ENCODE results near the gene SLC6A18.

The SLC6A18 gene

GRCh38 chr5:1225081-1225480 is at the start of gene SLC6A18:
Gene SLC6A18, plus strand, starts transcription at chr5:1225381. Its CDS starts 97 bp downstream, at chr5:1225478.
- H3K4me3 ChIP-seq (ENCODE audit: low read depth, low read length) = no peak within 1 kb of the TSS
- H3K36me3 ChIP-seq (ENCODE audit: control insufficient read depth, insufficient read depth, low read length) = no peaks in the 10 kb centered on the region
- H3K4me1 ChIP-seq (ENCODE audit: control insufficient read depth, insufficient read depth, low read length) = no peaks in the 10 kb centered on the region
- no peaks in the 10 kb centered on the region for H3K9me3 ChIP-seq (ENCODE audit: control insufficient read depth, insufficient read depth, low read length)
- H3K9ac ChIP-seq (ENCODE audit: low read depth, low read length) = no peak within 1 kb of the TSS
- H3K27me3 ChIP-seq (ENCODE audit: control insufficient read depth, insufficient read depth, low read length) = no peaks in the 10 kb centered on the region

- no peak overlapping the region for H3K4me3 ChIP-seq (ENCODE audit: low read depth, low read length)
- H3K27me3 ChIP-seq (ENCODE audit: control insufficient read depth, insufficient read depth, low read length) = no peaks in the 10 kb centered on the region
- H3K4me1 ChIP-seq (ENCODE audit: control insufficient read depth, insufficient read depth, low read length) = no peaks in the 10 kb centered on the region
- H3K9me3 ChIP-seq (ENCODE audit: control insufficient read depth, insufficient read depth, low read length) = no peaks in the 10 kb centered on the region
- no peak overlapping the region for H3K9ac ChIP-seq (ENCODE audit: low read depth, low read length)
- H3K36me3 ChIP-seq (ENCODE audit: control insufficient read depth, insufficient read depth, low read length) = no peaks in the 10 kb centered on the region
Measured at GRCh38 chr5:1175801-1176472, 49.2 kb upstream of the SLC6A18 start.

DNA sequence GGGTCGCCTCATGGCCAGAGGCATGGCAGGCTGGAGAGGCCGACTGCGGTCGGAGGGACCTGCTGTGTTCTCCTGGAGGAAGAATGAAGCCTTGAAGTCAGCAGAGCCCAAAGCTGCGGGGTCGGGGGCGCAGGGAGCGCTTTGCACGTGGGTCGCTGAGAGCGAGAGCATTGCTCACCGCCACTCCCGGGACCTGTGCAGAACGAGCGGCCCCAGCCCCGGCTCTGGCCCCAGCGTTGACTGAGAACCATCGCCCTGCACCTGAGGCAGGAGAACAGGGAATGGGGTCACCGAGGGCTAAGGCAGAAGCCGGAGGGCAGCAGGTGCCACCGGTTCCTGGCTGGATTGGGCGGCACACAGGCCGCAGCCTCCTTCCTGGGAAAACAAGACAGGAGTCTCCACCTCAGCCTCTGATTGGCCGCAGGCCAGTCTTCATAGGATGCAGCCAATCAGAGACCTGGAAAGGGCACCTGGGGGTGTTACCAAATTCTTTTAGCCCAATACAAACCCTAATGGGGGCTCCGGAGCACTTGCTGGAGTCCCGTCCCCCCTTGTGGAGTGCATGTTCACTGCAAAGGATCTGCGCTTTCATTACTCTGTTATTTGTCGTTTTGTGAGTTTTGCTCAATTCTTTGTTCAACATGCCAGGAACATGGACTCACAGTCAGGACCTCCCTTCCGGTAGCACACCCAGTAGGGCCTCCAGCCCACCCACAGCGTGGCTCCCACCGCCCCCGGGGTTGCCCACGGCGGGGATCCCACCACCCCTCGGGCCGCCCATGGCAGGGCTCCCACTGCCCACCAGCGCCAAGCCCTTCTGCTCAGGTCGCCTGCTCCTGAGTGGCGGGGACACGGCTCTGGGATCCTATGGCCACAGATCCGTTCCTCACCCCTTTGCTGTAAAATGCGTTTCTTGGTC is 48.4 kb upstream of the SLC6A18 start:
- no peaks in the 10 kb centered on the region for H3K27me3 ChIP-seq (ENCODE audit: control insufficient read depth, insufficient read depth, low read length)
- H3K36me3 ChIP-seq (ENCODE audit: control insufficient read depth, insufficient read depth, low read length) = no peaks in the 10 kb centered on the region
- H3K9ac ChIP-seq (ENCODE audit: low read depth, low read length) = no peak overlapping the region
- no peaks in the 10 kb centered on the region for H3K9me3 ChIP-seq (ENCODE audit: control insufficient read depth, insufficient read depth, low read length)
- H3K4me1 ChIP-seq (ENCODE audit: control insufficient read depth, insufficient read depth, low read length) = no peaks in the 10 kb centered on the region
- no peak overlapping the region for H3K4me3 ChIP-seq (ENCODE audit: low read depth, low read length)

DNA sequence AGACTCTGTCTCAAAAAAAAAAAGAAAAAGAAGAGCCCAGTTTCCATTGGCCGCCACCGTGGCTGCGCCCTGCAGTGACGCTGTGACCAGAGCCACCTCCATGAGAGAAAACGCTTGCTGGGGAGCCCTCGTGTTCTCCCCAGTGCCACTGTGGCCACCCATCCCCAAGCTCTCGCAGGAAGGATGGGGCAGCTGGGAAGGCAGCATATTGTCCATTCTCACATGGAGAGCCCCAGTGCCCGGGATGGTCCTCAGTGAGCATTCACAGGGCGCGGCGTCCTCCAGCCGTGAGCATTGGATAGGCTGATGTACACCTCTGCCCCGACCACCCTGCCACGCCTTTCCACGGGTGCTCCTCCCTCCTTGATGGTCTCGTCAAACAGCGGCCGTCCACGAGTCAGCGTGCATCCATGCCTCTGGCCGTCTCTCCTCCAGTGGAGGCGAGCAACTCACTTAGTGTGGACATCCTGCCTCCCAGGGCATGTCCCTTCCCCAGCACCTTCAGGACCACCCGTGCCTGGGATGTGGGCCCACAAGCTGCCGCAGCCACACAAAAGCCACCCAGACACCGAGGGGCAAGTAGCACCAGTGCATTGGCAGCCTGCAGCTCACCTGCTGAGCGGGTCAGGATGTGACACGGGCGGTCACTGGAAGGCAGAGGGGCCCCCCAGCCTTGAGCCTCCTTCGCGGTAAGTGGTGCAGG is 47.2 kb upstream of the SLC6A18 start:
- Histone ChIP-seq H3K36me3 (ENCODE audit: control insufficient read depth, insufficient read depth, low read length) (no peaks in the 10 kb centered on the region), H3K27me3 (ENCODE audit: control insufficient read depth, insufficient read depth, low read length) (no peaks in the 10 kb centered on the region), H3K4me3 (ENCODE audit: low read depth, low read length) (no peak overlapping the region), H3K9me3 (ENCODE audit: control insufficient read depth, insufficient read depth, low read length) (no peaks in the 10 kb centered on the region), H3K9ac (ENCODE audit: low read depth, low read length) (no peak overlapping the region), H3K4me1 (ENCODE audit: control insufficient read depth, insufficient read depth, low read length) (no peaks in the 10 kb centered on the region)

DNA sequence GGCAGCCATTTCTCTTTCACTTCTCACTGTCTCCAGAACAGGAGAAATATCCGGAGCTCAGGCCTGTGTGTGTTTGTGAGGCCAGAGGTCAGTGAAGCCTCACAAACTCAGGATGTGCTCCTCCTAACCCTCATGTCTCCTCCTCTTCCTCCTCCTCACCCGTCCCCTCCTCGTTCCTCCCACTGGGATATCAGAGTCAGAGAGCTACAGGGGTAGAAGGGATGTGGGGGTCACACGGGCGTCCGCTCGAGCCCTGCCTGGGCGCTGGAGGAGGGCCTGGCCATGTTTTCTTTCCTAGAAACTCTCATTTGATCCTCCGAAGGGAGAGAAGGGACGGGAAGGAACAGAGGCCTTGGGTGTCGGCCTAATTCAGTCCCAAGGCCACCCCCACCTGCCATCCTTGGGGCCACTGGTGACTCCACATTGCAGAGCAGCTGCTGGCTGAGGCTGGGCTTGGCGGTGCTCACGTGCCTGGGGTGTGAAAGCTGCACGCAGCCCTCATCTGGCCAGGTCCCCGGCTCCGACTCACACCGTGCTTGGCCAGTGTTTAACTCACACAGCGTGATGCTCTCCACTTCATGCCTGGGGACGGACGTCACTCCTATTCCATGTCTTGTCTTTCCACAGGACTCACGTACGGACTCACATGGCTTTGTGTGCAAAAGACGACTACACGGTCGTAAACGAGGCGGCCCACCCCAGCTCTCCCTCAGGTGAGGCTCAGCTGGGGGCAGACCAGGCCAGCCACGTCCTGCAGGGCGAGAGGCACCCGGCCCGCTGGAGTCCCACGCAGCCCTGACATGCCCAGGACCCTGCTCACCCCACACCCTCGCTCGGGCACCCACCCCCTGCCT is 46.4 kb upstream of the SLC6A18 start:
- no peak overlapping the region for H3K4me3 ChIP-seq (ENCODE audit: low read depth, low read length)
- no peaks in the 10 kb centered on the region for H3K27me3 ChIP-seq (ENCODE audit: control insufficient read depth, insufficient read depth, low read length)
- H3K36me3 ChIP-seq (ENCODE audit: control insufficient read depth, insufficient read depth, low read length) = no peaks in the 10 kb centered on the region
- H3K9me3 ChIP-seq (ENCODE audit: control insufficient read depth, insufficient read depth, low read length) = no peaks in the 10 kb centered on the region
- H3K4me1 ChIP-seq (ENCODE audit: control insufficient read depth, insufficient read depth, low read length) = no peaks in the 10 kb centered on the region
- no peak overlapping the region for H3K9ac ChIP-seq (ENCODE audit: low read depth, low read length)

- Histone ChIP-seq H3K9me3 (ENCODE audit: control insufficient read depth, insufficient read depth, low read length) (no peaks in the 10 kb centered on the region), H3K4me1 (ENCODE audit: control insufficient read depth, insufficient read depth, low read length) (no peaks in the 10 kb centered on the region), H3K27me3 (ENCODE audit: control insufficient read depth, insufficient read depth, low read length) (no peaks in the 10 kb centered on the region), H3K9ac (ENCODE audit: low read depth, low read length) (no peak overlapping the region), H3K4me3 (ENCODE audit: low read depth, low read length) (no peak overlapping the region), H3K36me3 (ENCODE audit: control insufficient read depth, insufficient read depth, low read length) (no peaks in the 10 kb centered on the region)
Measured at GRCh38 chr5:1179383-1179715, 45.8 kb upstream of the SLC6A18 start.

DNA sequence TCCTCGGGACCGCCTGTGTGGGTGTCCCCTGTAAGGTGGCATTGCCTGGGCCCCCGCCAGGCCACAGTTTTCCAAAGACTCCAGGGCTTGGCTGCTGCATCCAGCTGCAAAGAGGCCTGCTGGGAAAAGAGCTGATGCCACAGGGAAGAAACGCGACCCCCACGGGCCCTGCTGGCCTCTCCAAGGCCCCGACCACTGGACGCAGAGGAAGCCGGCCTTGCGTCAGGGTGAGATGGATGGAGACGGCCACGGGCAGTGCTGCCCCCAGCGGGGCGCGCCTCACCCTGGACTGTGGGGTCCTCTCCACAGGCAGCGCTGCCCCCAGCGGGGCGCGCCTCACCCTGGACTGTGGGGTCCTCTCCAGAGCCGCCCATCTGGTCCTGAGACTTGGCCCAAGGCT is 45.1 kb upstream of the SLC6A18 start:
- Histone ChIP-seq H3K4me1 (ENCODE audit: control insufficient read depth, insufficient read depth, low read length) (no peaks in the 10 kb centered on the region), H3K9ac (ENCODE audit: low read depth, low read length) (no peak overlapping the region), H3K9me3 (ENCODE audit: control insufficient read depth, insufficient read depth, low read length) (no peaks in the 10 kb centered on the region), H3K36me3 (ENCODE audit: control insufficient read depth, insufficient read depth, low read length) (no peaks in the 10 kb centered on the region), H3K4me3 (ENCODE audit: low read depth, low read length) (no peak overlapping the region), H3K27me3 (ENCODE audit: control insufficient read depth, insufficient read depth, low read length) (no peaks in the 10 kb centered on the region)

DNA sequence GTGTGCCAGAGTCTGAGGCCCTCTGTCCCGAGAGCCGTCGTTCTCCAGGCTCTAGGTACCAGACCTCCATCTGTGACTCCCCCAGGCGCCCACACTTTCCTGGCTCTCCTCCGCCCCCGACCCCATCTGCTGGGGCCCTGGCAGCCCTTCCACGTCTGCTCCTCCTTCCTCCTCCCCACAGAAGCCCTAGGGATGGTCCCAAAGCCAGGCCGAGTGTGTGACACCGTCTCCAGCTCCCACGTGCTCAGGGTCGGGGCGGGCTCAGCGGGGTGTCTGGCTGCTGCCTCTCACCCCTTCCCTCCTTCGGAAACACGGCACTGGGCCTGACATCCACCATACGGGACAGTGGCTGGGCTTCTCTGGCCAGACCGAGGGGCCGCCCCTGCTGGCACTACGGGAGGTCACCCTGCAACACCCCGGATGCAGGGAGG is 44.3 kb upstream of the SLC6A18 start:
- Histone ChIP-seq H3K36me3 (ENCODE audit: control insufficient read depth, insufficient read depth, low read length) (no peaks in the 10 kb centered on the region), H3K4me1 (ENCODE audit: control insufficient read depth, insufficient read depth, low read length) (no peaks in the 10 kb centered on the region), H3K27me3 (ENCODE audit: control insufficient read depth, insufficient read depth, low read length) (no peaks in the 10 kb centered on the region), H3K9me3 (ENCODE audit: control insufficient read depth, insufficient read depth, low read length) (no peaks in the 10 kb centered on the region), H3K4me3 (ENCODE audit: low read depth, low read length) (no peak overlapping the region), H3K9ac (ENCODE audit: low read depth, low read length) (no peak overlapping the region)

DNA sequence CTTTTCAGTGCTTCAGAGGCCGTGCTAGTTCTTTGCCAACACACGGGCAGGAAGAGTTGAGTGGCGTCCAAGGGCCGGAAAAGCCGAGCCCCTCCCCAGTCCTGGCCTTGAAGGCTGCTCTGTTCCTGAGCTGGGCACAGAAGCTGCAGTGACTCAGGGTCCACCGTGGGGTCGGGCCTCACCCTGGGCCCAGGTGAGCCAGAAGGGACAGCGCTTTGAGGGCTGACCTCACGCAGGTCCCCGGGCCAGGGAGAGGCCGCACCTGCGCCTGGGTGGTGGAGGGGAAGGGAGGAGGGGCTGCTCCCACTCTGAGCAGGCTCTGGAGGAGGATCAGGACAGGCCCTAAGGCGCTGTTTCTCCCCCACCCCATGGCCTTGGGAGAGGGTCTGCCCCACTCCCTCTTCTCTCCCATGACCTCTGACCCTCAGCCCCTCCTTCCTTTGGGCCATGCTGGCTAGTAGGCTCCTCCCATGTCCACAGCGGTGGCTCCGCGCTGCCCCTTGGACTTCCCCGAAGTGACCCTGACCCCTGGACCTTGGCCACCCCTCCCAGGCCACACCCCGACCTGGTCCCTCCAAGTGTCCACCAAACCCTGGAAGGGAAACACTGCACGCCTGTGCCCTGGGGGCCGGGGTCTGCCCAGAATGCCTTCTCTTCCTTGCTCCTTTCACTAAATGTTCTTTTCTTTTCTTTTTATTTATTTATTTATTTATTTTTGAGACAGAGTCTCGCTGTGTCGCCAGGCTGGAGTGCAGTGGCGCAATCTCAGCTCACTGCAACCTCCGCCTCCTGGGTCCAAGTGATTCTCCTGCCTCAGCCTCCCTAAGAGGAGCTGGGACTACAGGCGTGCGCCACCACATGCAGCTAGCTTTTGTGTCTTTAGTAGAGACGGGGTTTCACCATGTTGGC is 43.5 kb upstream of the SLC6A18 start:
- Histone ChIP-seq H3K9me3 (ENCODE audit: control insufficient read depth, insufficient read depth, low read length) (no peaks in the 10 kb centered on the region), H3K27me3 (ENCODE audit: control insufficient read depth, insufficient read depth, low read length) (no peaks in the 10 kb centered on the region), H3K9ac (ENCODE audit: low read depth, low read length) (no peak overlapping the region), H3K36me3 (ENCODE audit: control insufficient read depth, insufficient read depth, low read length) (no peaks in the 10 kb centered on the region), H3K4me3 (ENCODE audit: low read depth, low read length) (no peak overlapping the region), H3K4me1 (ENCODE audit: control insufficient read depth, insufficient read depth, low read length) (no peaks in the 10 kb centered on the region)

- Histone ChIP-seq H3K36me3 (ENCODE audit: control insufficient read depth, insufficient read depth, low read length) (no peaks in the 10 kb centered on the region), H3K4me1 (ENCODE audit: control insufficient read depth, insufficient read depth, low read length) (no peaks in the 10 kb centered on the region)
Measured at GRCh38 chr5:1182360-1182632, 42.9 kb upstream of the SLC6A18 start.

More at GRCh38 chr5:1182360-1182632, 42.9 kb upstream of the SLC6A18 start:
- Histone ChIP-seq H3K27me3 (ENCODE audit: control insufficient read depth, insufficient read depth, low read length) (no peaks in the 10 kb centered on the region), H3K9me3 (ENCODE audit: control insufficient read depth, insufficient read depth, low read length) (no peaks in the 10 kb centered on the region), H3K9ac (ENCODE audit: low read depth, low read length) (no peak overlapping the region), H3K4me3 (ENCODE audit: low read depth, low read length) (no peak overlapping the region)
